Measurements from ENCODE around the gene P4HA3. TPM values are rescaled to one million over a fixed set of nuclear protein-coding genes. Genes with fewer than 3 reads are reported as not detected.
"Not testable (repeated sequence)": the region's sequence is repeated elsewhere in the genome, so short reads cannot be mapped to it uniquely, and the experiment has no call there.

Gene P4HA3
- total RNA-seq, 1 experiment from 2014 or later, result 0.91 TPM

- BruUV-seq (replicated peaks); H3K79me2 ChIP-seq (ENCODE audit: insufficient read depth, low read length); H3K9me3 ChIP-seq (ENCODE audit: control insufficient read depth in 1 of 2, insufficient read depth in 1 of 2, low read depth in 1 of 2, low read length in 2 of 2); H3K4me3 ChIP-seq (replicated peaks in 1 of 2; ENCODE audit: low read depth in 1 of 2, low read length in 2 of 2); H3K4me1 ChIP-seq (ENCODE audit: control insufficient read depth in 1 of 2, insufficient read depth in 2 of 2, low read length in 2 of 2); H3K27me3 ChIP-seq (ENCODE audit: insufficient read depth, low read length); H3K36me3 ChIP-seq (ENCODE audit: control insufficient read depth in 1 of 2, insufficient read depth in 2 of 2, low read length in 2 of 2); H3K4me2 ChIP-seq (ENCODE audit: low read length); H2AFZ ChIP-seq (ENCODE audit: low read depth, low read length, poor library complexity, severe bottlenecking); ATAC-seq; H3K27ac ChIP-seq (ENCODE audit: low read depth, low read length); H4K20me1 ChIP-seq (ENCODE audit: insufficient read depth); H3K9me2 ChIP-seq (ENCODE audit: insufficient read depth); intact Hi-C loops (cut with micrococcal nuclease); DNase-seq (ENCODE audit: low read depth, low spot score); RAD21 ChIA-PET (ENCODE audit: low non-redundant PET in 1 of 2, low total read pairs in 2 of 2, uncharacterized antibody in 2 of 2, unreplicated experiment in 2 of 2); CTCF ChIA-PET; H3K9ac ChIP-seq (ENCODE audit: low read length); POLR2A ChIA-PET: not testable (repeated sequence)
Measured at GRCh38 chr11:74331000-74331399, 19.6 kb upstream of the P4HA3 start.

- RAD21 ChIA-PET (ENCODE audit: low non-redundant PET in 1 of 2, low total read pairs in 2 of 2, uncharacterized antibody in 2 of 2, unreplicated experiment in 2 of 2), result no interaction called here
- no peaks in the 10 kb centered on the region for H3K27me3 ChIP-seq (ENCODE audit: insufficient read depth, low read length)
- no peak overlapping the region for H3K9ac ChIP-seq (ENCODE audit: low read length)
- no peaks in the 10 kb centered on the region for H4K20me1 ChIP-seq (ENCODE audit: insufficient read depth)
- ATAC-seq, result no peak
- no peak overlapping the region for H3K27ac ChIP-seq (ENCODE audit: low read depth, low read length)
- POLR2A ChIA-PET, result no interaction called here
- no peaks in the 10 kb centered on the region for H3K79me2 ChIP-seq (ENCODE audit: insufficient read depth, low read length)
- no peak overlapping the region for H2AFZ ChIP-seq (ENCODE audit: low read depth, low read length, poor library complexity, severe bottlenecking)
- BruUV-seq (replicated peaks), result no TSS peak
- H3K4me1 ChIP-seq (ENCODE audit: control insufficient read depth in 1 of 2, insufficient read depth in 2 of 2, low read length in 2 of 2), result peaks cover 0 to 5% of the 10 kb centered on the region in 2 experiments; a peak in 1 of 4 replicates
- H3K4me3 ChIP-seq (replicated peaks in 1 of 2; ENCODE audit: low read depth in 1 of 2, low read length in 2 of 2), result no peak overlapping the region
- DNase-seq (ENCODE audit: low read depth, low spot score), result no peak
- intact Hi-C loops (cut with micrococcal nuclease), result no loop called here
- H3K4me2 ChIP-seq (ENCODE audit: low read length), result no peak overlapping the region
- no peaks in the 10 kb centered on the region for H3K9me3 ChIP-seq (ENCODE audit: control insufficient read depth in 1 of 2, insufficient read depth in 1 of 2, low read depth in 1 of 2, low read length in 2 of 2)
- no peaks in the 10 kb centered on the region for H3K9me2 ChIP-seq (ENCODE audit: insufficient read depth)
- CTCF ChIA-PET, result no interaction called here
- H3K36me3 ChIP-seq (ENCODE audit: control insufficient read depth in 1 of 2, insufficient read depth in 2 of 2, low read length in 2 of 2), result no peaks in the 10 kb centered on the region
- TF ChIP-seq ZBTB33 (IDR thresholded peaks at IDR 0.05; ENCODE audit: extremely low read depth, insufficient replicate concordance, low read length), result no peak
- no peak for TF ChIP-seq SRF (IDR thresholded peaks at IDR 0.05; ENCODE audit: low read depth)
- no peak for TF ChIP-seq EGR1 (IDR thresholded peaks at IDR 0.05; ENCODE audit: low read depth)
- TF ChIP-seq RAD21 (IDR thresholded peaks at IDR 0.05; ENCODE audit: low read depth), result no peak
- no peak for TF ChIP-seq TCF7L2 (IDR thresholded peaks at IDR 0.05; ENCODE audit: borderline replicate concordance, extremely low read depth, insufficient read depth, insufficient read length)
- TF ChIP-seq POLR2A (IDR thresholded peaks at IDR 0.05; ENCODE audit: borderline replicate concordance, extremely low read depth, insufficient read depth, insufficient read length), result no peak
- TF ChIP-seq ZNF274 (IDR thresholded peaks at IDR 0.05; ENCODE audit: low read depth, low read length), result no peak
- no peak for TF ChIP-seq JUND (IDR thresholded peaks at IDR 0.05)
- no peak for TF ChIP-seq EZH2phosphoT487 (IDR thresholded peaks at IDR 0.05; ENCODE audit: borderline replicate concordance)
- no peak for TF ChIP-seq CTCF (IDR thresholded peaks at IDR 0.05 in 2 of 3, conservative IDR thresholded peaks at IDR 0.05 in 1 of 3; ENCODE audit: borderline replicate concordance in 1 of 3, insufficient read depth in 1 of 3, low read depth in 2 of 3, low read length in 2 of 3)
- TF ChIP-seq SIN3A (IDR thresholded peaks at IDR 0.05; ENCODE audit: low read depth), result no peak
- no peak for TF ChIP-seq CEBPB (IDR thresholded peaks at IDR 0.05; ENCODE audit: low read depth)
- no peak for TF ChIP-seq YY1 (IDR thresholded peaks at IDR 0.05; ENCODE audit: extremely low read depth, insufficient replicate concordance, low read depth, low read length)
- TF ChIP-seq SP1 (IDR thresholded peaks at IDR 0.05; ENCODE audit: low read depth), result no peak
Measured at GRCh38 chr11:74330075-74330858, 18.8 kb upstream of the P4HA3 start.
